B cell (primary cell): ENCODE results near the gene TIMP2.

ENCODE experiments used
- EZH2 ChIP-seq: IDR thresholded peaks from 2 replicates; pipeline ENCODE4 v1.6.1; 2012; ENCODE audit warnings: borderline replicate concordance, low read depth, mild to moderate bottlenecking, moderate library complexity, low read length; ENCODE audit not compliant: insufficient read depth, poor library complexity, severe bottlenecking
- TF ChIP-seq, protein P1 (sequence below): fragments of 200-600 bp; IDR thresholded peaks from one replicate; pipeline ENCODE4 v1.8.0; 2022; ENCODE audit warnings: antibody characterized with exemption, mild to moderate bottlenecking

DNA sequence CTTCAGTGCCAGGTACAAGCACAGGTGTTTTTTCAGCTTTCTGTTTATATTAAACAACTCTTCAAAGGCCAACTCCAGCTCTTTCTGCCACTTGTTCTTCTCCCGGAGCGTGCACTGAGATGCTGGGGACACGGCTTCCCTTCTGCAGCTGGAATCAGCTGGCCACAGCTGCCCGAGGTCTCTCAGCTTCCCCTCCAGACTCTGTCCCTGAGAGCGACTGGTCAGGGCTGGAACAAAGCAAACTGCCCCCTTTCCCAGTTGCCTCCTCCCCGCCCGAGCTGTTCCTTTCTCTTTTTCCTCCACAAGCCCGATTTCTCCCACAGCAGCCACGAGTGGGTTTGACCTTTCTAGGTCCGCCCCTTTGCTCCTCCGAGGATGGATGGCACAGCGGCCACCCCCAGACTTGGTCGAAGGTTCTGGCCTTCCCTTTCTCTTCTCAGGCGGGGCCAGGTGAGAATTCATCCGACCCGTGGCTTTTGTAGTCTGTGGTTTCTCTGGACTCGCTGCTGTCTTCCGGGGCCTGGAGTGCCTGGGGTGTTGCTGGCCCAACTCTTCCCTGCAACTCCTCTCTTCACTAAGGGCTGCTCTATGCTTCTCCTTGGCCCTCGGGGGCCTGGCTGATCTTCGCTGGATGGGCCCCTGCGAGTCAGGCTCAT is 33.7 kb downstream of the TIMP2 start:
- TF ChIP-seq, protein P1, sequence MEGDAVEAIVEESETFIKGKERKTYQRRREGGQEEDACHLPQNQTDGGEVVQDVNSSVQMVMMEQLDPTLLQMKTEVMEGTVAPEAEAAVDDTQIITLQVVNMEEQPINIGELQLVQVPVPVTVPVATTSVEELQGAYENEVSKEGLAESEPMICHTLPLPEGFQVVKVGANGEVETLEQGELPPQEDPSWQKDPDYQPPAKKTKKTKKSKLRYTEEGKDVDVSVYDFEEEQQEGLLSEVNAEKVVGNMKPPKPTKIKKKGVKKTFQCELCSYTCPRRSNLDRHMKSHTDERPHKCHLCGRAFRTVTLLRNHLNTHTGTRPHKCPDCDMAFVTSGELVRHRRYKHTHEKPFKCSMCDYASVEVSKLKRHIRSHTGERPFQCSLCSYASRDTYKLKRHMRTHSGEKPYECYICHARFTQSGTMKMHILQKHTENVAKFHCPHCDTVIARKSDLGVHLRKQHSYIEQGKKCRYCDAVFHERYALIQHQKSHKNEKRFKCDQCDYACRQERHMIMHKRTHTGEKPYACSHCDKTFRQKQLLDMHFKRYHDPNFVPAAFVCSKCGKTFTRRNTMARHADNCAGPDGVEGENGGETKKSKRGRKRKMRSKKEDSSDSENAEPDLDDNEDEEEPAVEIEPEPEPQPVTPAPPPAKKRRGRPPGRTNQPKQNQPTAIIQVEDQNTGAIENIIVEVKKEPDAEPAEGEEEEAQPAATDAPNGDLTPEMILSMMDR: no peak
- TF ChIP-seq EZH2: no peak
